ENCODE measurements around the gene KIAA0753. TPM values are rescaled to one million over a fixed set of nuclear protein-coding genes. Genes with fewer than 3 reads are reported as not detected.

Gene KIAA0753
- total and polyA plus RNA-seq, 2 donors from 2014 or later: 4.2 to 21.8 TPM

DNA sequence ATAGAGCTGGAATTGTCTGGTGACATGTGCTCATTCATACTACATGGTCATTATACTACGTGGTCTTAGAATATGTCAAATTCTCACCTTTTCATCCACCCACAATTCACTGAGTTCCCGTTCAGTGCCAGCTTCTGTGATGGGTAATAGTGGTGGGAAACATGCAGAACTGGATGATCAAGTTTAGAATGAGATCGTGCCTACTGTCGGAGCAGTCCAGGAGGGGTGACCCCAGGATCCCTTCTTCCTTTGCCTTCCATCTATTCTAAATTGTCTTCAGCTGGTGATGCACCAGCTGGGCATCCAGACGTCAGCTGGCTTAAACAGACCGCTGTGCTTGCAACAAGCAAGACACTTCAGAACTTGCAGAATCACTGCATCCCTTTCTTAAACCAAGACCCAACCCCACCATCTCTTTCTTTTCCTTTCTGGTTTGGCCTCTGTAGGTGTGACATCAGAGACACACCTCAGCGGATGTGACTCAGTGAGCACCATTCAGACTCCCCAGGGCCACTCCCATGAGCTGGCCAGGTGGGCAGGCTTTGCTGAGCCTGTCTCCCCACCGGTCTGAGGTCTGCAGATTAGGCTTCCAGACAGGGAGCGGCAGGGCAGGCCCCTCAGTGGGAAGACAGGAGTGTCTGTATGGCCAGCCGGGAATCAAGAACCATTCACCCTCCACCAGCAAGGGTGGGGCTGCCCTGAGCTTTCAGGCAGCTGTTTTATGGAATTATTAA, 29.1 kb upstream of the KIAA0753 start:
- H3K27me3 ChIP-seq (ENCODE audit: control insufficient read depth, insufficient read depth, low read length): no peaks in the 10 kb centered on the region
- H3K4me1 ChIP-seq (ENCODE audit: control insufficient read depth in 2 of 3, insufficient read depth in 2 of 3, low read depth in 1 of 3, low read length in 3 of 3): no peaks in the 10 kb centered on the region
- no peaks in the 10 kb centered on the region for H3K9me3 ChIP-seq (ENCODE audit: control insufficient read depth in 2 of 3, insufficient read depth in 1 of 3, low read length in 3 of 3)
- no peak overlapping the region for H3K9ac ChIP-seq (ENCODE audit: low read length in 3 of 3)
- intact Hi-C loops (cut with DNase I): loop anchor here (10.0 kb wide), 2 partner anchors 155 to 335 kb away; no protein-coding TSS in a partner anchor
- no peaks in the 10 kb centered on the region for H3K36me3 ChIP-seq (ENCODE audit: control insufficient read depth in 2 of 3, insufficient read depth in 3 of 3, low read length in 3 of 3)
- no peak for FAIRE-seq
- TF ChIP-seq, protein P1, sequence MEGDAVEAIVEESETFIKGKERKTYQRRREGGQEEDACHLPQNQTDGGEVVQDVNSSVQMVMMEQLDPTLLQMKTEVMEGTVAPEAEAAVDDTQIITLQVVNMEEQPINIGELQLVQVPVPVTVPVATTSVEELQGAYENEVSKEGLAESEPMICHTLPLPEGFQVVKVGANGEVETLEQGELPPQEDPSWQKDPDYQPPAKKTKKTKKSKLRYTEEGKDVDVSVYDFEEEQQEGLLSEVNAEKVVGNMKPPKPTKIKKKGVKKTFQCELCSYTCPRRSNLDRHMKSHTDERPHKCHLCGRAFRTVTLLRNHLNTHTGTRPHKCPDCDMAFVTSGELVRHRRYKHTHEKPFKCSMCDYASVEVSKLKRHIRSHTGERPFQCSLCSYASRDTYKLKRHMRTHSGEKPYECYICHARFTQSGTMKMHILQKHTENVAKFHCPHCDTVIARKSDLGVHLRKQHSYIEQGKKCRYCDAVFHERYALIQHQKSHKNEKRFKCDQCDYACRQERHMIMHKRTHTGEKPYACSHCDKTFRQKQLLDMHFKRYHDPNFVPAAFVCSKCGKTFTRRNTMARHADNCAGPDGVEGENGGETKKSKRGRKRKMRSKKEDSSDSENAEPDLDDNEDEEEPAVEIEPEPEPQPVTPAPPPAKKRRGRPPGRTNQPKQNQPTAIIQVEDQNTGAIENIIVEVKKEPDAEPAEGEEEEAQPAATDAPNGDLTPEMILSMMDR (IDR thresholded peaks at IDR 0.05; ENCODE audit: borderline replicate concordance, extremely low read depth, insufficient read depth): no peak
- H3K27ac ChIP-seq (ENCODE audit: low read depth in 2 of 2, low read length in 2 of 2): no peak overlapping the region
- no peak overlapping the region for H3K4me3 ChIP-seq (ENCODE audit: low read length in 3 of 3)
- DNase-seq: no peak

DNA sequence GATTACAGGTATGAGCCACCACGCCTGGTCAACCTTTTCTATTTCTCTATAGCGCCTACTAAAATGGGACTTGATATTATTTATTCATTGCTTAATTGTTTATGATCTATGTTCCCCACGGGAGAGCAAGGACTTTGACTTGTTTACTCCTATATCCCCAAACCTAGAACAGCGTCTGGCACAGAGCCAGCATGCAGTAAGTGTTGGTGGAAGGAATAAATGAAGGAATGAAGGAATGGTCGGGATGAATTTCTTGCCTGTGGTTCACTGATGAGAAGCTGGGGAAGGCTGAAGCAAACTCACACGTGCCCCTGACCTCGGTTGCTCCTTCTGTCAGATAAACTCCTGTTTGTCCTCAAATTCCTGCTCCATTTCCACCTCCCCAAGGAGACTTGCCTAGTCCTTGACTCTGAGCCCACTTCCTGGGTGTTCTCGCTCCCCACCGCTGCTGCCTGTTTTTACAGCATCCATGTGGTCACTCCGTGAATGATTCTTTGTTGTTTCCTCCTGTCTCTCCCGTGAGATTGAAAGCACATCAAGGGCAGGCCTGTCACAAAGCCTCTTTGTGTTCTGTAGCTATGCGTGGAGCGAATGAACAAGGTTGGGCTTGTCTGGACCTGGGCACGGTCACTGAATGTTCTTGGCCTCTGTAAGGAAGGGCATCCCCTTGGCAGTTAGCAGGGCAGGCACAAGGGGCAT, 28.4 kb upstream of the KIAA0753 start:
- H3K36me3 ChIP-seq (ENCODE audit: control insufficient read depth in 2 of 3, insufficient read depth in 3 of 3, low read length in 3 of 3): no peaks in the 10 kb centered on the region
- intact Hi-C loops (cut with DNase I): no loop called here

DNA sequence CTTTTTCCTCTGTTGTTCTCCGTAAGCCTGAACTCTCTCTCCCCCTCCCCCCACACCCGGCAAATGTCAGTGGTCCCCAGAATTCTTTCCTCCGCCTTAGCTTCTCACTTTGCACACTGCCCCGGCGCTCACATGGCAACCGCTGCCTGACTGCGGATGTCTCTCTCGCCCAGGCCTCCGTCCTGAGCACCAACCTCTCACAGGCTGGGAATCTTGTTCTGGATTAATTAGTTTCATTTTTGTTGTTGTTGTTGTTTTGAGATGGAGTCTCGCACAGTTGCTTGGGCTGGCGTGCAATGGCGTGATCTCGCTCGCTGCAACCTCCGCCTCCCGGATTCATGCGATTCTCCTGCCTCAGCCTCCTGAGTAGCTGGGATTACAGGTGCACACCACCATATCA, 27.7 kb upstream of the KIAA0753 start:
- Histone ChIP-seq H3K36me3 (ENCODE audit: control insufficient read depth in 2 of 3, insufficient read depth in 3 of 3, low read length in 3 of 3) (no peaks in the 10 kb centered on the region), H3K27me3 (ENCODE audit: control insufficient read depth, insufficient read depth, low read length) (no peaks in the 10 kb centered on the region), H3K4me1 (ENCODE audit: control insufficient read depth in 2 of 3, insufficient read depth in 2 of 3, low read depth in 1 of 3, low read length in 3 of 3) (no peaks in the 10 kb centered on the region), H3K9me3 (ENCODE audit: control insufficient read depth in 2 of 3, insufficient read depth in 1 of 3, low read length in 3 of 3) (no peaks in the 10 kb centered on the region), H3K9ac (ENCODE audit: low read length in 3 of 3) (no peak overlapping the region), H3K27ac (ENCODE audit: low read depth in 2 of 2, low read length in 2 of 2) (no peak overlapping the region), H3K4me3 (ENCODE audit: low read length in 3 of 3) (no peak overlapping the region)
- TF ChIP-seq, protein P1 (IDR thresholded peaks at IDR 0.05; ENCODE audit: borderline replicate concordance, extremely low read depth, insufficient read depth): no peak
- intact Hi-C loops (cut with DNase I): no loop called here
- DNase-seq (no peak), FAIRE-seq (no peak)

More for the DNA sequence above, 28.4 kb upstream of the KIAA0753 start:
- Histone ChIP-seq H3K9me3 (ENCODE audit: control insufficient read depth in 2 of 3, insufficient read depth in 1 of 3, low read length in 3 of 3) (no peaks in the 10 kb centered on the region), H3K27ac (ENCODE audit: low read depth in 2 of 2, low read length in 2 of 2) (no peak overlapping the region), H3K4me1 (ENCODE audit: control insufficient read depth in 2 of 3, insufficient read depth in 2 of 3, low read depth in 1 of 3, low read length in 3 of 3) (no peaks in the 10 kb centered on the region), H3K27me3 (ENCODE audit: control insufficient read depth, insufficient read depth, low read length) (no peaks in the 10 kb centered on the region), H3K4me3 (ENCODE audit: low read length in 3 of 3) (no peak overlapping the region), H3K9ac (ENCODE audit: low read length in 3 of 3) (no peak overlapping the region)
- FAIRE-seq (no peak), DNase-seq (no peak)
- TF ChIP-seq, protein P1 (IDR thresholded peaks at IDR 0.05; ENCODE audit: borderline replicate concordance, extremely low read depth, insufficient read depth): no peak

Data from kidney (tissue), 14 donors.